Measurements from ENCODE around the gene KRT36.

- no peak for TF ChIP-seq NFYB (IDR thresholded peaks at IDR 0.05; ENCODE audit: insufficient read depth, low read depth, low read length)
- no peak for TF ChIP-seq SUZ12 (IDR thresholded peaks at IDR 0.05; ENCODE audit: unreplicated experiment)
- TF ChIP-seq ATF2 (IDR thresholded peaks at IDR 0.05; ENCODE audit: low read length): no peak
- no peak for TF ChIP-seq CTCF (IDR thresholded peaks at IDR 0.05 in 2 of 3, conservative IDR thresholded peaks at IDR 0.05 in 1 of 3; ENCODE audit: control insufficient read depth in 2 of 3, extremely low read depth in 1 of 3, insufficient read depth in 1 of 3, low read depth in 3 of 3, low read length in 3 of 3)
- TF ChIP-seq EZH2 (IDR thresholded peaks at IDR 0.05; ENCODE audit: borderline replicate concordance, control insufficient read depth, low read depth, low read length): no peak
- no peak for TF ChIP-seq SIN3A (IDR thresholded peaks at IDR 0.05; ENCODE audit: low read depth, low read length)
- no peak for TF ChIP-seq STAT3 (IDR thresholded peaks at IDR 0.05; ENCODE audit: low read depth, low read length)
Observed at GRCh38 chr17:41518031-41518430, 28.3 kb upstream of the KRT36 start.
